SK-N-SH (cell line): ENCODE results near the gene ATP4A.

Experiments used
- EZH2phosphoT487 ChIP-seq: fragments of 200-600 bp; sonication (generic); IDR thresholded peaks from 2 replicates; pipeline ENCODE4 v1.6.1; 2017; ENCODE audit warnings: low read depth, mixed run types, mild to moderate bottlenecking, antibody characterized with exemption, moderate library complexity, borderline replicate concordance
- TCF12 ChIP-seq: IDR thresholded peaks from 2 replicates; pipeline ENCODE4 v1.4.0; 2012
- TF ChIP-seq, protein P1 (sequence below): IDR thresholded peaks from 2 replicates; pipeline ENCODE4 v1.6.1; 2012; ENCODE audit warnings: mild to moderate bottlenecking, low read depth, low read length, moderate library complexity
- TF ChIP-seq, protein P2 (sequence below): fragments of 200-600 bp; sonication (generic); IDR thresholded peaks from 2 replicates; pipeline ENCODE4 v1.6.1; 2017; ENCODE audit warnings: antibody characterized with exemption, mild to moderate bottlenecking, moderate library complexity

DNA sequence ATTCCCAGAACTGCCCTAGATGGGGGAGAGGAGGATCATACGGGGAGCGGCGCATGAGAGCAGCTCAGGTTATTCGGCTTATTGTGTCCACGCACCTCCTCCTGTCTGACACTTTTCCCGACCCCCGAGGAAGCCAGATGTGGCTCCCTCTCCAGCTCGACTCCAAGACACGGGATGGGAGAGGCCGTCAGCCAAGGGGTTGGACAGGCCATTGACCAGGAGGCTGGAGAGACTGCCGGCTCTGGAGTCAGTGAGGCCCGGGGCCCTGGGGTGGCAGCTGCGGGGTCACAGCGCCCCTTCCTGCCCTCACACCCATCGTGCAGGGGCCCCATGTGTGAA is 52.9 kb downstream of the ATP4A start:
- no peak for TF ChIP-seq TCF12
- TF ChIP-seq, protein P1, sequence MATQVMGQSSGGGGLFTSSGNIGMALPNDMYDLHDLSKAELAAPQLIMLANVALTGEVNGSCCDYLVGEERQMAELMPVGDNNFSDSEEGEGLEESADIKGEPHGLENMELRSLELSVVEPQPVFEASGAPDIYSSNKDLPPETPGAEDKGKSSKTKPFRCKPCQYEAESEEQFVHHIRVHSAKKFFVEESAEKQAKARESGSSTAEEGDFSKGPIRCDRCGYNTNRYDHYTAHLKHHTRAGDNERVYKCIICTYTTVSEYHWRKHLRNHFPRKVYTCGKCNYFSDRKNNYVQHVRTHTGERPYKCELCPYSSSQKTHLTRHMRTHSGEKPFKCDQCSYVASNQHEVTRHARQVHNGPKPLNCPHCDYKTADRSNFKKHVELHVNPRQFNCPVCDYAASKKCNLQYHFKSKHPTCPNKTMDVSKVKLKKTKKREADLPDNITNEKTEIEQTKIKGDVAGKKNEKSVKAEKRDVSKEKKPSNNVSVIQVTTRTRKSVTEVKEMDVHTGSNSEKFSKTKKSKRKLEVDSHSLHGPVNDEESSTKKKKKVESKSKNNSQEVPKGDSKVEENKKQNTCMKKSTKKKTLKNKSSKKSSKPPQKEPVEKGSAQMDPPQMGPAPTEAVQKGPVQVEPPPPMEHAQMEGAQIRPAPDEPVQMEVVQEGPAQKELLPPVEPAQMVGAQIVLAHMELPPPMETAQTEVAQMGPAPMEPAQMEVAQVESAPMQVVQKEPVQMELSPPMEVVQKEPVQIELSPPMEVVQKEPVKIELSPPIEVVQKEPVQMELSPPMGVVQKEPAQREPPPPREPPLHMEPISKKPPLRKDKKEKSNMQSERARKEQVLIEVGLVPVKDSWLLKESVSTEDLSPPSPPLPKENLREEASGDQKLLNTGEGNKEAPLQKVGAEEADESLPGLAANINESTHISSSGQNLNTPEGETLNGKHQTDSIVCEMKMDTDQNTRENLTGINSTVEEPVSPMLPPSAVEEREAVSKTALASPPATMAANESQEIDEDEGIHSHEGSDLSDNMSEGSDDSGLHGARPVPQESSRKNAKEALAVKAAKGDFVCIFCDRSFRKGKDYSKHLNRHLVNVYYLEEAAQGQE: no peak
- no peak for TF ChIP-seq EZH2phosphoT487
- TF ChIP-seq, protein P2, sequence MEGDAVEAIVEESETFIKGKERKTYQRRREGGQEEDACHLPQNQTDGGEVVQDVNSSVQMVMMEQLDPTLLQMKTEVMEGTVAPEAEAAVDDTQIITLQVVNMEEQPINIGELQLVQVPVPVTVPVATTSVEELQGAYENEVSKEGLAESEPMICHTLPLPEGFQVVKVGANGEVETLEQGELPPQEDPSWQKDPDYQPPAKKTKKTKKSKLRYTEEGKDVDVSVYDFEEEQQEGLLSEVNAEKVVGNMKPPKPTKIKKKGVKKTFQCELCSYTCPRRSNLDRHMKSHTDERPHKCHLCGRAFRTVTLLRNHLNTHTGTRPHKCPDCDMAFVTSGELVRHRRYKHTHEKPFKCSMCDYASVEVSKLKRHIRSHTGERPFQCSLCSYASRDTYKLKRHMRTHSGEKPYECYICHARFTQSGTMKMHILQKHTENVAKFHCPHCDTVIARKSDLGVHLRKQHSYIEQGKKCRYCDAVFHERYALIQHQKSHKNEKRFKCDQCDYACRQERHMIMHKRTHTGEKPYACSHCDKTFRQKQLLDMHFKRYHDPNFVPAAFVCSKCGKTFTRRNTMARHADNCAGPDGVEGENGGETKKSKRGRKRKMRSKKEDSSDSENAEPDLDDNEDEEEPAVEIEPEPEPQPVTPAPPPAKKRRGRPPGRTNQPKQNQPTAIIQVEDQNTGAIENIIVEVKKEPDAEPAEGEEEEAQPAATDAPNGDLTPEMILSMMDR: no peak
